ENCODE data around the gene SLC22A13.

DNA sequence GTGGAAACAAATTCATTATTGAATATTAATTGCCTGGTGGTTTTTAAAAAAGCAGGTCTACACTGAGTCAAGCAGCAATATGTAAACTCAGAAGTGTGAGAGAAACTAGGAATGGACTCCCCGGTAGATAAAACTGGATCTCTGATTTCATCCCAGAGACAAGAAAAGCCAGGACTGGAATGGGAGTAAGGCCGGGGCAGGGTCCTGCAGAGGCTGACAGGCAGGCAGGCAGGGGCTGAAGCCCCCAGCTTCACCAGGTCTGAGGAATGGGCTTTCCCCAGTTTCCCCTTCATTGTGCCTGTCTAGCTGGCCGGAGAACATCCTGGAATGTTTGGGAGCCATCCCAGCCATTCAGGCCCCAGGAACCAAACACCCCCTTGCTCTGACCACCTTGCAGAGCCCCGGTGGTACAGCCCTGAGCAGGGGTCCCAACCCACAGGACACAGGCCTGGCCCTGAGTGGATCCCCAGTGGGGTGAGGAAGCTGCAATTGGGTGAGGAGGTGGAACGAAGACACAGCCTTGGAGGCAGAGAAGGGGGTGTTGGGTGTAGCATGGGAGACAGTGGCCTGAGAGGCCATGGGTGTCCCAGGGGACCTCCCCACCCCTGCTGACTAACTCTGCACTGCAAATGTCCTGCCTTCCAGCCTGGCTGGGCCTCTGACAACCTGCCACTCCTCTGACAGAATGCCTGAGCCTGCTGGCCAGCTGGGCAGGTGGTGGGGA, 49.3 kb downstream of the SLC22A13 start:
- no peak for TF ChIP-seq POLR2A (IDR thresholded peaks at IDR 0.05)
- TF ChIP-seq CTCF (IDR thresholded peaks at IDR 0.05 in 4 of 5, conservative IDR thresholded peaks at IDR 0.05 in 1 of 5), result no peak
